ENCODE results near the gene NEO1.

GRCh38 chr15:73019154-73019553 is 33.1 kb upstream of the NEO1 start:
- TF ChIP-seq EZH2 (IDR thresholded peaks at IDR 0.05), result no peak
- no peak for TF ChIP-seq POLR2AphosphoS5 (IDR thresholded peaks at IDR 0.05; ENCODE audit: borderline replicate concordance, low read depth, low read length)

Data from SK-N-MC (cell line).